HUES6 (cell line): ENCODE measurements around the gene KRT13.

Experiments used
- H3K27ac ChIP-seq: 2 replicates; pipeline ENCODE4 v1.7.0; 2013; ENCODE audit warnings: low read depth, mild to moderate bottlenecking, low read length, inconsistent platforms
- H3K27me3 ChIP-seq: 2 replicates; pipeline ENCODE4 v1.6.1; 2013; ENCODE audit warnings: low read length; ENCODE audit not compliant: control insufficient read depth, insufficient read depth
- H3K36me3 ChIP-seq: 2 replicates; pipeline ENCODE4 v1.6.1; 2013; ENCODE audit warnings: low read length; ENCODE audit not compliant: control insufficient read depth, insufficient read depth
- H3K4me1 ChIP-seq: 2 replicates; pipeline ENCODE4 v1.6.1; 2013; ENCODE audit warnings: low read length; ENCODE audit not compliant: control insufficient read depth, insufficient read depth
- H3K4me3 ChIP-seq: 2 replicates; pipeline ENCODE4 v1.5.1; 2013; ENCODE audit warnings: low read depth, low read length
- H3K9ac ChIP-seq: one replicate; pipeline ENCODE4 v1.6.1; 2013; ENCODE audit warnings: mild to moderate bottlenecking, low read length
- H3K9me3 ChIP-seq: 2 replicates; pipeline ENCODE4 v1.6.1; 2013; ENCODE audit warnings: low read depth, low read length; ENCODE audit not compliant: control insufficient read depth, insufficient read depth

The KRT13 gene

GRCh38 chr17:41504246-41504977 lies 1.0 kb downstream of the KRT13 start:
- no peaks in the 10 kb centered on the region for H3K27me3 ChIP-seq
- no peak overlapping the region for H3K4me3 ChIP-seq
- no peaks in the 10 kb centered on the region for H3K9me3 ChIP-seq
- H3K27ac ChIP-seq: no peak overlapping the region
- no peak overlapping the region for H3K9ac ChIP-seq
- H3K36me3 ChIP-seq: no peaks in the 10 kb centered on the region
- peaks cover 18% of the 10 kb centered on the region for H3K4me1 ChIP-seq

GRCh38 chr17:41503202-41503601 lies 2.2 kb downstream of the KRT13 start:
- Histone ChIP-seq H3K4me3 (no peak overlapping the region), H3K9ac (no peak overlapping the region), H3K27ac (no peak overlapping the region), H3K27me3 (no peaks in the 10 kb centered on the region), H3K4me1 (peaks cover 25% of the 10 kb centered on the region), H3K36me3 (no peaks in the 10 kb centered on the region), H3K9me3 (no peaks in the 10 kb centered on the region)

- H3K36me3 ChIP-seq: no peaks in the 10 kb centered on the region
- peaks cover 35% of the 10 kb centered on the region for H3K4me1 ChIP-seq
- peak overlapping the region; percentile 1; the same call in 1 of the 2 replicates for H3K4me3 ChIP-seq
- no peak overlapping the region for H3K27ac ChIP-seq
- no peak overlapping the region for H3K9ac ChIP-seq
- H3K9me3 ChIP-seq: no peaks in the 10 kb centered on the region
- H3K27me3 ChIP-seq: no peaks in the 10 kb centered on the region
Observed at GRCh38 chr17:41500131-41500911, 5.1 kb downstream of the KRT13 start.

- Histone ChIP-seq H3K27me3 (no peaks in the 10 kb centered on the region), H3K9me3 (no peaks in the 10 kb centered on the region), H3K4me3 (no peak overlapping the region), H3K9ac (no peak overlapping the region), H3K36me3 (no peaks in the 10 kb centered on the region), H3K4me1 (peaks cover 35% of the 10 kb centered on the region), H3K27ac (no peak overlapping the region)
Observed at GRCh38 chr17:41499714-41500113, 5.7 kb downstream of the KRT13 start.

- Histone ChIP-seq H3K27ac (no peak overlapping the region), H3K9me3 (no peaks in the 10 kb centered on the region), H3K4me3 (no peak overlapping the region), H3K36me3 (no peaks in the 10 kb centered on the region), H3K9ac (no peak overlapping the region), H3K4me1 (peaks cover 35% of the 10 kb centered on the region), H3K27me3 (no peaks in the 10 kb centered on the region)
Observed at GRCh38 chr17:41498276-41498675, 7.1 kb downstream of the KRT13 start.

- Histone ChIP-seq H3K9ac (no peak overlapping the region), H3K4me1 (peaks cover 35% of the 10 kb centered on the region), H3K27me3 (no peaks in the 10 kb centered on the region), H3K27ac (no peak overlapping the region), H3K36me3 (no peaks in the 10 kb centered on the region), H3K4me3 (no peak overlapping the region), H3K9me3 (no peaks in the 10 kb centered on the region)
Observed at GRCh38 chr17:41496803-41497484, 8.5 kb downstream of the KRT13 start.

- H3K9ac ChIP-seq: no peak overlapping the region
- H3K27ac ChIP-seq: no peak overlapping the region
- no peaks in the 10 kb centered on the region for H3K36me3 ChIP-seq
- no peaks in the 10 kb centered on the region for H3K9me3 ChIP-seq
- no peak overlapping the region for H3K4me3 ChIP-seq
- peaks cover 17% of the 10 kb centered on the region; the same call in 1 of the 2 replicates for H3K4me1 ChIP-seq
- no peaks in the 10 kb centered on the region for H3K27me3 ChIP-seq
Observed at GRCh38 chr17:41494524-41494923, 10.9 kb downstream of the KRT13 start.

GRCh38 chr17:41492771-41493170 lies 12.6 kb downstream of the KRT13 start:
- Histone ChIP-seq H3K27ac (no peak overlapping the region), H3K27me3 (no peaks in the 10 kb centered on the region), H3K9ac (no peak overlapping the region), H3K4me1 (peaks cover 9% of the 10 kb centered on the region; the same call in 1 of the 2 replicates), H3K36me3 (no peaks in the 10 kb centered on the region), H3K9me3 (no peaks in the 10 kb centered on the region), H3K4me3 (no peak overlapping the region)

GRCh38 chr17:41492351-41492750 lies 13.1 kb downstream of the KRT13 start:
- Histone ChIP-seq H3K27me3 (peaks cover 3% of the 10 kb centered on the region), H3K9me3 (no peaks in the 10 kb centered on the region), H3K27ac (no peak overlapping the region), H3K36me3 (no peaks in the 10 kb centered on the region), H3K4me1 (peaks cover 9% of the 10 kb centered on the region; the same call in 1 of the 2 replicates), H3K4me3 (no peak overlapping the region), H3K9ac (no peak overlapping the region)

- Histone ChIP-seq H3K27me3 (peaks cover 6% of the 10 kb centered on the region), H3K9ac (no peak overlapping the region), H3K4me1 (peaks cover 1% of the 10 kb centered on the region; the same call in 1 of the 2 replicates), H3K27ac (no peak overlapping the region), H3K36me3 (no peaks in the 10 kb centered on the region), H3K9me3 (no peaks in the 10 kb centered on the region), H3K4me3 (no peak overlapping the region)
Observed at GRCh38 chr17:41491476-41491875, 13.9 kb downstream of the KRT13 start.
